Retinal pigment epithelial cell (primary cell): ENCODE measurements around the gene RHOBTB1.

ENCODE experiments used
- DNase-seq: peaks from one replicate; pipeline ENCODE4 v3.0.0-alpha.2; 2010; ENCODE audit warnings: low read depth
- H3K4me3 ChIP-seq: 2 replicates; pipeline ENCODE4 v1.5.1; 2011; ENCODE audit warnings: mild to moderate bottlenecking, low read length, control low read depth, moderate library complexity
- CTCF ChIP-seq: conservative IDR thresholded peaks from 2 replicates; pipeline ENCODE4 v1.5.1; 2011; ENCODE audit warnings: low read depth, low read length, control low read depth, inconsistent platforms

The RHOBTB1 gene

GRCh38 chr10:60944058-60944909 is at the start of gene RHOBTB1:
Gene RHOBTB1 (minus strand): TSS chr10:60944185. CDS start chr10:60911542, 32,643 bp downstream.
- DNase-seq, result peak; percentile 83

GRCh38 chr10:60992636-60993035 is 48.7 kb upstream of the RHOBTB1 start:
- no peak for TF ChIP-seq CTCF
- no peak for DNase-seq
- no peak overlapping the region for H3K4me3 ChIP-seq

More at GRCh38 chr10:60944058-60944909, at the start of gene RHOBTB1:
- no peak for TF ChIP-seq CTCF
- H3K4me3 ChIP-seq, result peak within 1 kb of the TSS; percentile 84

- no peak for DNase-seq
- no peak for TF ChIP-seq CTCF
- H3K4me3 ChIP-seq, result no peak overlapping the region
Measured at GRCh38 chr10:60990663-60991062, 46.7 kb upstream of the RHOBTB1 start.

- no peak overlapping the region for H3K4me3 ChIP-seq
- DNase-seq, result no peak
- TF ChIP-seq CTCF, result no peak
Measured at GRCh38 chr10:60989400-60989876, 45.5 kb upstream of the RHOBTB1 start.

GRCh38 chr10:60986791-60987190 is 42.8 kb upstream of the RHOBTB1 start:
- no peak for DNase-seq
- no peak for TF ChIP-seq CTCF
- H3K4me3 ChIP-seq, result no peak overlapping the region

- no peak overlapping the region for H3K4me3 ChIP-seq
- DNase-seq, result no peak
- TF ChIP-seq CTCF, result no peak
Measured at GRCh38 chr10:60985951-60986350, 42.0 kb upstream of the RHOBTB1 start.

GRCh38 chr10:60980997-60981396 is 37.0 kb upstream of the RHOBTB1 start:
- no peak overlapping the region for H3K4me3 ChIP-seq
- no peak for TF ChIP-seq CTCF
- no peak for DNase-seq
